Esophagus muscularis mucosa (tissue), 4 donors: ENCODE results near the gene USP10. TPM values are rescaled to one million over a fixed set of nuclear protein-coding genes. Genes with fewer than 3 reads are reported as not detected.

Source experiments
- DNase-seq: peaks from one replicate; pipeline ENCODE4 v3.0.0-alpha.2; 2017; ENCODE audit errors: extremely low spot score
- H3K27ac ChIP-seq, 4 donors: fragments of 200-600 bp; sonication (generic); replicated peaks in 1 of 4; 1 replicate in 3 of 4; 2 replicates in 1 of 4; pipeline ENCODE4 v1.5.1; 2016 to 2019; ENCODE audit warnings: mild to moderate bottlenecking in 1 of 4
- H3K27me3 ChIP-seq, 4 donors: fragments of 200-600 bp; sonication (generic); one replicate each; pipeline versions ENCODE4 v1.5.1 to v1.6.0; 2016 to 2019
- H3K36me3 ChIP-seq, 4 donors: fragments of 200-600 bp; sonication (generic); one replicate each; pipeline ENCODE4 v1.5.1; 2016 to 2019
- H3K4me1 ChIP-seq, 4 donors: fragments of 200-600 bp; sonication (generic); one replicate each; pipeline ENCODE4 v1.5.1; 2016 to 2019
- H3K4me3 ChIP-seq, 4 donors: fragments of 200-600 bp; sonication (generic); 1 replicate in 2 of 4; 2 replicates in 2 of 4; pipeline ENCODE4 v1.5.1; 2016 to 2019; ENCODE audit warnings: mild to moderate bottlenecking in 4 of 4, moderate library complexity in 1 of 4
- H3K9me3 ChIP-seq, 4 donors: fragments of 200-600 bp; sonication (generic); 1 replicate in 3 of 4; 2 replicates in 1 of 4; pipeline ENCODE4 v1.5.1; 2016 to 2019
- CTCF ChIP-seq, 3 experiments: fragments of 200-600 bp in 2 of 3; fragments of 450-650 bp in 1 of 3; sonication (generic) in 2 of 3; IDR thresholded peaks; one replicate each; pipeline ENCODE4 v1.5.1; 2017 to 2019; ENCODE audit warnings: antibody characterized with exemption in 3 of 3, mild to moderate bottlenecking in 2 of 3, moderate library complexity in 1 of 3
- EP300 ChIP-seq: sonication (generic); formaldehyde crosslinking; IDR thresholded peaks from one replicate; pipeline ENCODE4 v1.6.1; 2017; ENCODE audit warnings: antibody characterized with exemption
- POLR2A ChIP-seq: fragments of 450-650 bp; IDR thresholded peaks from one replicate; pipeline ENCODE4 v1.6.1; 2017; ENCODE audit warnings: antibody characterized with exemption, moderate library complexity, mild to moderate bottlenecking, low read depth
- POLR2AphosphoS5 ChIP-seq, 2 donors: sonication (generic); formaldehyde crosslinking; IDR thresholded peaks; one replicate each; pipeline ENCODE4 v1.6.1; 2017; ENCODE audit warnings: antibody characterized with exemption in 2 of 2
- WGBS: methylation state at CpG from one replicate; pipeline ENCODE4 v1.1.5; 2018; 5-methylcytosine and 5-hydroxymethylcytosine counted together
- intact Hi-C: fragments of 100-400 bp; cut with DNase I; formaldehyde crosslinking; loops from one replicate; pipeline ENCODE4 v1.15.1; 2023
- total RNA-seq, 4 donors: library from RNA; depleted of rRNA; stranded (reverse); fragments of >200 nt; gene quantifications; one replicate each; pipeline versions ENCODE4 v1.1.0 to v1.2.1, GENCODE V29; 2016

The USP10 gene
- total RNA-seq, 4 donors from 2014 or later = 45.3 to 71.2 (median 59.3) TPM

GRCh38 chr16:84768808-84769197, 69.0 kb downstream of the USP10 start:
- TF ChIP-seq POLR2AphosphoS5 (IDR thresholded peaks at IDR 0.05) = no peak
- TF ChIP-seq EP300 = no peak
- no peak for TF ChIP-seq CTCF (IDR thresholded peaks at IDR 0.05)
- TF ChIP-seq POLR2A = no peak
- Histone ChIP-seq H3K9me3 (no peaks in the 10 kb centered on the region), H3K4me1 (peaks cover 0 to 4% (median 0%) of the 10 kb centered on the region in 4 donors), H3K27ac (no peak overlapping the region), H3K36me3 (peaks cover 19 to 92% (median 80%) of the 10 kb centered on the region in 4 donors), H3K4me3 (no peak overlapping the region), H3K27me3 (no peaks in the 10 kb centered on the region)
- intact Hi-C loops = loop anchor here (5.0 kb wide), 1 partner anchor 98 kb away; no protein-coding TSS in a partner anchor
- no peak for DNase-seq
- WGBS = 97% methylated on average over 4 of the region's 4 CpGs

GRCh38 chr16:84769416-84769815, 69.6 kb downstream of the USP10 start:
- H3K36me3 ChIP-seq = peaks cover 19 to 92% (median 80%) of the 10 kb centered on the region in 4 donors
- no peak overlapping the region for H3K4me3 ChIP-seq
- DNase-seq = no peak
- no peak for TF ChIP-seq EP300
- no peak for TF ChIP-seq POLR2A
- no peak for TF ChIP-seq POLR2AphosphoS5 (IDR thresholded peaks at IDR 0.05)
- no peak for TF ChIP-seq CTCF (IDR thresholded peaks at IDR 0.05)
- WGBS = 100% methylated on average over 3 of the region's 3 CpGs
- intact Hi-C loops = loop anchor here (5.0 kb wide), 1 partner anchor 98 kb away; no protein-coding TSS in a partner anchor
- peaks cover 0 to 4% (median 2%) of the 10 kb centered on the region in 4 donors for H3K4me1 ChIP-seq
- no peak overlapping the region for H3K27ac ChIP-seq
- H3K27me3 ChIP-seq = no peaks in the 10 kb centered on the region
- no peaks in the 10 kb centered on the region for H3K9me3 ChIP-seq

- 88% methylated on average over 10 of the region's 10 CpGs for WGBS
- Histone ChIP-seq H3K27ac (peak overlapping the region in 3 of 4 donors; percentile 11 to 44 (median 38)), H3K4me1 (peaks cover 0 to 11% (median 3%) of the 10 kb centered on the region in 4 donors), H3K4me3 (no peak overlapping the region), H3K27me3 (no peaks in the 10 kb centered on the region), H3K36me3 (peaks cover 33 to 97% (median 88%) of the 10 kb centered on the region in 4 donors), H3K9me3 (no peaks in the 10 kb centered on the region)
- intact Hi-C loops = no loop called here
- TF ChIP-seq POLR2AphosphoS5 (IDR thresholded peaks at IDR 0.05) (no peak), CTCF (IDR thresholded peaks at IDR 0.05) (no peak), POLR2A (no peak), EP300 (no peak)
- no peak for DNase-seq
Observed at GRCh38 chr16:84773312-84773711, 73.5 kb downstream of the USP10 start.

- H3K9me3 ChIP-seq = no peaks in the 10 kb centered on the region
- 73% methylated on average over 4 of the region's 4 CpGs for WGBS
- H3K4me3 ChIP-seq = peak overlapping the region in 2 of 4 donors; percentile 10 to 43
- peaks cover 0 to 11% (median 3%) of the 10 kb centered on the region in 4 donors for H3K4me1 ChIP-seq
- intact Hi-C loops = no loop called here
- TF ChIP-seq POLR2A (peak; percentile 8), CTCF (IDR thresholded peaks at IDR 0.05) (no peak), POLR2AphosphoS5 (IDR thresholded peaks at IDR 0.05) (peak; percentile 59 to 87)
- H3K27me3 ChIP-seq = no peaks in the 10 kb centered on the region
- H3K27ac ChIP-seq = peak overlapping the region; percentile 38 to 64 (median 56)
- DNase-seq = no peak
- peaks cover 25 to 97% (median 87%) of the 10 kb centered on the region in 4 donors for H3K36me3 ChIP-seq
Observed at GRCh38 chr16:84774810-84775209, 75.0 kb downstream of the USP10 start.

GRCh38 chr16:84775262-84775810, 75.5 kb downstream of the USP10 start:
- no peak for DNase-seq
- 93% methylated on average over 9 of the region's 14 CpGs for WGBS
- Histone ChIP-seq H3K36me3 (peaks cover 24 to 96% (median 89%) of the 10 kb centered on the region in 4 donors), H3K9me3 (no peaks in the 10 kb centered on the region), H3K4me1 (peaks cover 0 to 11% (median 3%) of the 10 kb centered on the region in 4 donors), H3K27me3 (no peaks in the 10 kb centered on the region), H3K27ac (peak overlapping the region; percentile 25 to 64 (median 56)), H3K4me3 (peak overlapping the region in 3 of 4 donors; percentile 0 to 43 (median 10))
- TF ChIP-seq POLR2A (no peak), POLR2AphosphoS5 (IDR thresholded peaks at IDR 0.05) (no peak), EP300 (no peak), CTCF (IDR thresholded peaks at IDR 0.05) (no peak)
- intact Hi-C loops = no loop called here
